Thoracic aorta (tissue), 2 donors: ENCODE results near the gene IGF2R. TPM values are rescaled to one million over a fixed set of nuclear protein-coding genes. Genes with fewer than 3 reads are reported as not detected.
A peak's percentile ranks its signal among the peaks of the same experiment; 100 is the strongest.
"Not testable (repeated sequence)": the region's sequence is repeated elsewhere in the genome, so short reads cannot be mapped to it uniquely, and the experiment has no call there.

Source experiments
- ATAC-seq: fragments of 150-250 bp; one replicate; pipeline ENCODE4 v1.8.0; 2017; ENCODE audit warnings: low read depth; ENCODE audit not compliant: insufficient number of reproducible peaks, low FRiP score
- DNase-seq: peaks from one replicate; pipeline ENCODE4 v3.0.0-alpha.2; 2020; ENCODE audit warnings: low spot score
- H3K27ac ChIP-seq, 2 donors: fragments of 200-600 bp; sonication (generic); 1 replicate in 1 of 2; 2 replicates in 1 of 2; pipeline ENCODE4 v1.5.1; 2016; ENCODE audit warnings: mild to moderate bottlenecking in 2 of 2, moderate library complexity in 2 of 2
- H3K27me3 ChIP-seq: fragments of 200-600 bp; sonication (generic); replicated peaks from 2 replicates; pipeline ENCODE4 v1.6.0; 2016; ENCODE audit warnings: mild to moderate bottlenecking; ENCODE audit not compliant: insufficient read depth
- H3K36me3 ChIP-seq: fragments of 200-600 bp; sonication (generic); one replicate; pipeline ENCODE4 v1.5.1; 2016
- H3K4me1 ChIP-seq, 2 donors: fragments of 200-600 bp; sonication (generic); 1 replicate in 1 of 2; 2 replicates in 1 of 2; pipeline versions ENCODE4 v1.5.1 to v1.6.0; 2016; ENCODE audit warnings: low read depth in 2 of 2, mild to moderate bottlenecking in 1 of 2; ENCODE audit not compliant: control insufficient read depth in 1 of 2
- H3K4me3 ChIP-seq: fragments of 200-600 bp; sonication (generic); 2 replicates; pipeline ENCODE4 v1.5.1; 2016; ENCODE audit warnings: mild to moderate bottlenecking
- H3K9me3 ChIP-seq: fragments of 200-600 bp; sonication (generic); 2 replicates; pipeline ENCODE4 v1.5.1; 2016
- total RNA-seq, 2 donors: library from RNA; depleted of rRNA; stranded (reverse); fragments of >200 nt; gene quantifications; one replicate each; pipeline versions ENCODE4 v1.1.0 to v1.2.3, GENCODE V29; 2016
- TF ChIP-seq, protein P1 (sequence below): fragments of 200-600 bp; sonication (generic); IDR thresholded peaks from one replicate; pipeline ENCODE4 v1.5.1; 2019; ENCODE audit warnings: antibody characterized with exemption

The IGF2R gene
- total RNA-seq, 2 donors from 2014 or later, result 82.2 to 88.4 TPM

DNA sequence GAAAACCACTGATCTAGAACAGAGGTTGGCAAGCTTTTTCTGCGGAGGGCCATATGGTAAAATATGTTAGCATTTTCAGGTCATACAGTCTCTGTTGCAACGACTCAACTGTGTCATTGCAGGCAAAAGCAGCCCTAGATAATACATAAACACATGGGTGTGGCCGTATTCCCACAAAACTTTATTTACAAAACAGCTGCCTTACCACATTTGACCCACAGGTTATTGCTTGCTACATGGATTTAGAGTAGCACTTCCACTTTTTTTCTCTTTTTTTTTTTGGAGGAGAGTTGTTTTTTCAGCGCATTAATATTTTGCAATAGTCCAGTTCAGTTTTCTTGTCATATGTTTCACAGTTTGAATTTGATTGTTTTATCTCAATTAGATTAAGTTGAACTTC lies 2.5 kb upstream of the IGF2R start:
- H3K4me1 ChIP-seq, result peaks cover 9 to 19% of the 10 kb centered on the region in 2 donors
- TF ChIP-seq, protein P1, sequence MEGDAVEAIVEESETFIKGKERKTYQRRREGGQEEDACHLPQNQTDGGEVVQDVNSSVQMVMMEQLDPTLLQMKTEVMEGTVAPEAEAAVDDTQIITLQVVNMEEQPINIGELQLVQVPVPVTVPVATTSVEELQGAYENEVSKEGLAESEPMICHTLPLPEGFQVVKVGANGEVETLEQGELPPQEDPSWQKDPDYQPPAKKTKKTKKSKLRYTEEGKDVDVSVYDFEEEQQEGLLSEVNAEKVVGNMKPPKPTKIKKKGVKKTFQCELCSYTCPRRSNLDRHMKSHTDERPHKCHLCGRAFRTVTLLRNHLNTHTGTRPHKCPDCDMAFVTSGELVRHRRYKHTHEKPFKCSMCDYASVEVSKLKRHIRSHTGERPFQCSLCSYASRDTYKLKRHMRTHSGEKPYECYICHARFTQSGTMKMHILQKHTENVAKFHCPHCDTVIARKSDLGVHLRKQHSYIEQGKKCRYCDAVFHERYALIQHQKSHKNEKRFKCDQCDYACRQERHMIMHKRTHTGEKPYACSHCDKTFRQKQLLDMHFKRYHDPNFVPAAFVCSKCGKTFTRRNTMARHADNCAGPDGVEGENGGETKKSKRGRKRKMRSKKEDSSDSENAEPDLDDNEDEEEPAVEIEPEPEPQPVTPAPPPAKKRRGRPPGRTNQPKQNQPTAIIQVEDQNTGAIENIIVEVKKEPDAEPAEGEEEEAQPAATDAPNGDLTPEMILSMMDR, result no peak
- no peaks in the 10 kb centered on the region for H3K36me3 ChIP-seq
- no peak overlapping the region for H3K4me3 ChIP-seq
- DNase-seq, result no peak
- ATAC-seq, result no peak
- H3K27ac ChIP-seq, result no peak overlapping the region
- H3K9me3 ChIP-seq, result no peaks in the 10 kb centered on the region
- no peaks in the 10 kb centered on the region for H3K27me3 ChIP-seq

DNA sequence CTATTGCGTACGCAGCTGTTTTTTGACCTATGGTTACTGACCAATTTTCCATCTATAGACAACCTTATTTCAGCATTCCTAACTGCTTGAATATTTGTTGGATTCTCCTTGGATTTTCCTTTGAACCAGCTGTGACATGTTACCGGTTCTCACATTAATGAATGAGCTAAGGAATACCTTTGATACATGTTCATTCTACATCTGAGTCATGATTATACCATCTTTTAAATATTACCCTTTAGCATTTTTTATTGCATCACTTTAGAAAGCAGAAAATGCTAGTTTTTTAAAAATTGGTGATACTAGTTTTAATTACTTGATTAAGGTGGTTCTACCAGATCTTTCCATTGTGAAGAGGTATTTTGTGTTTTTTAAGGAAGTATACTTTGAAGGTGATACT lies 1.9 kb upstream of the IGF2R start:
- TF ChIP-seq, protein P1, result no peak
- ATAC-seq (no peak), DNase-seq (no peak)
- H3K27me3 ChIP-seq, result no peaks in the 10 kb centered on the region
- H3K4me3 ChIP-seq, result no peak overlapping the region
- H3K27ac ChIP-seq, result no peak overlapping the region
- peaks cover 14 to 25% of the 10 kb centered on the region in 2 donors for H3K4me1 ChIP-seq
- no peaks in the 10 kb centered on the region for H3K9me3 ChIP-seq
- no peaks in the 10 kb centered on the region for H3K36me3 ChIP-seq

DNA sequence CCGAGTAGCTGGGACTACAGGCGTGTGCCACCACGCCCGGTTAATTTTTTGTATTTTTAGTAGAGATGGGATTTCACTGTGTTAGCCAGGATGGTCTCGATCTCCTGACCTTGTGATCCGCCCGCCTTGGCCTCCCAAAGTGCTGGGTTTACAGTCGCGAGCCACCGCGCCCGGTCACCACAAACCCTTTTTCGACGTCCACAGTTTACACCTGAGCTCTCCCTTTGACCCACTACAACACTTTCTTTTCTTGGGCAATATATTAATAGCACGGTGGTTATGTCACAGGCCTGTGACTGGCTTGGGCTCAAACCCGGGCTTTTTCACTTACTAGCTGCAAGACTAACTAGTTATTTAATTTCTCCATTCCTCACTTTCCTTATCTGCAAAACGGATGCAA lies 1.3 kb upstream of the IGF2R start:
- ATAC-seq, H3K4me3 ChIP-seq: not testable (repeated sequence)

DNA sequence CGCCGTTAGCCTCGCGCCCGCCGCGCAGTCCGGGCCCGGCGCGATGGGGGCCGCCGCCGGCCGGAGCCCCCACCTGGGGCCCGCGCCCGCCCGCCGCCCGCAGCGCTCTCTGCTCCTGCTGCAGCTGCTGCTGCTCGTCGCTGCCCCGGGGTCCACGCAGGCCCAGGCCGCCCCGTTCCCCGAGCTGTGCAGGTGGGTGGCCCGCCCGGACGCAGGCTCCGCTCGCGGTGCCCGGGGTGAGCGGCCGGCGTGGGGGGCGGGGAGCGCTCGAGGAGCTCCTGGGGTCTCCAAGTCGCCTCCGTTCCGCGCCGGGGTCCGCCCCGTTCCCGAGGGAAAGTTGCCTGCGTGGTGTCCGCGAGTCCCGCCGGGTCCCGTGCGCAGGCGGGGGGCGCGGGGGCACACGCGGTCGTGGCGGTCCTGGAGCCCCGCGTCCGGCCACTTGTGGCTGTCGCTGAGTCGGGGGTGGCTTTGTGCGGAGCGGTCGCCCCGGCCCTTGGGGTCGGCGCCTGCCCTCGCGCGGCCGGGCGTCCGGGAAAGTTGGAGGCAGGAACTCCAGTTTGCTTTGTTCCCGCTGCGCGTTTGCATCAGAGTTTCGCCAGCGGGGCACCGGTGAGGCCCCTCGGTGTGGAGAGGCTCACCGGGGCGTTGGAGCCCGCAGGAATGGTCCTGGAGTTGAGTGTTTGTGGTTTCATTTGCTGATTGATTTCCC lies 476 bp downstream of the IGF2R start:
- H3K4me3 ChIP-seq, result peak overlapping the region; percentile 96
- no peaks in the 10 kb centered on the region for H3K36me3 ChIP-seq
- TF ChIP-seq, protein P1, result no peak
- DNase-seq (no peak), ATAC-seq (peak; percentile 34)
- H3K9me3 ChIP-seq, result no peaks in the 10 kb centered on the region
- no peaks in the 10 kb centered on the region for H3K27me3 ChIP-seq
- peak overlapping the region; percentile 77 to 80 for H3K27ac ChIP-seq
- peaks cover 14 to 42% of the 10 kb centered on the region in 2 donors for H3K4me1 ChIP-seq

More for the DNA sequence above, 1.3 kb upstream of the IGF2R start:
- H3K27ac ChIP-seq, DNase-seq, H3K27me3 ChIP-seq, H3K36me3 ChIP-seq, H3K9me3 ChIP-seq: not testable (repeated sequence)
- peaks cover 14 to 31% of the 10 kb centered on the region in 2 donors for H3K4me1 ChIP-seq

DNA sequence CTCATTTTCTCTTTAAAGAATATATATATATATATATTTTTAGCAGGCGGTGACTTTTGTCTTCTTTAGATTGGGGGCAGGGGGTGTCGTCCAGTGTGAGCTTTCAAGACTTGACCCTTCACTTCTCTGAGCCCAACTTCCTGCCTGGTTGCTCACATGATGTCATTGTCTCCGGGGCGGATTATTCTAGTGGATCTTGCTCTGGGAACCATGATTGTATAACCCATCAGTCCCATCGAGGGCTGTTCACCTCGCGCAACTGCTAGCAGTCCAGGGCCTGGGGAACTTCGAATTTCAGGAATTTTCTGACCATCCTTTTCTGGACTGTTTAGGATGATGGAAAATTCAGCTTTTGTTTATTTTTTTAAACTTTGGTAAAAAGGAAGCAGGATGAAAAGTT lies 1.0 kb downstream of the IGF2R start:
- Histone ChIP-seq H3K27ac (peak overlapping the region; percentile 77 to 80), H3K36me3 (no peaks in the 10 kb centered on the region), H3K4me3 (peak overlapping the region; percentile 96), H3K27me3 (no peaks in the 10 kb centered on the region), H3K9me3 (no peaks in the 10 kb centered on the region), H3K4me1 (peaks cover 14 to 42% of the 10 kb centered on the region in 2 donors)
- ATAC-seq, result peak; percentile 34
- DNase-seq, result no peak
- TF ChIP-seq, protein P1, result no peak
